Measurements from ENCODE around the gene ZDHHC1.
A peak's percentile ranks its signal among the peaks of the same experiment; 100 is the strongest.

GRCh38 chr16:67447508-67448076, 31.3 kb upstream of the ZDHHC1 start:
- TF ChIP-seq CTCF (IDR thresholded peaks at IDR 0.05) (peak in 2 of 4 experiments; percentile 31 to 45), POLR2A (IDR thresholded peaks at IDR 0.05) (no peak), EP300 (IDR thresholded peaks at IDR 0.05) (no peak), POLR2AphosphoS5 (IDR thresholded peaks at IDR 0.05) (no peak)

All from gastroesophageal sphincter (tissue), 3 donors.